DMS114 treated with DMSO at 0.1 percent for 48 hours (cell line): ENCODE results near the gene ABCA7.

ENCODE experiments used
- DNase-seq: peaks from one replicate; lab custom pipeline; 2025; ENCODE audit not compliant: unreplicated experiment; lab: John Stamatoyannopoulos, UW

The ABCA7 gene

GRCh38 chr19:1086613-1087012 lies 46.7 kb downstream of the ABCA7 start:
- no peak for DNase-seq

GRCh38 chr19:1087813-1088415 lies 48.0 kb downstream of the ABCA7 start:
- DNase-seq = no peak

- no peak for DNase-seq
Measured at GRCh38 chr19:1088416-1089010, 48.6 kb downstream of the ABCA7 start.

- DNase-seq = no peak
Measured at GRCh38 chr19:1089126-1089771, 49.3 kb downstream of the ABCA7 start.

GRCh38 chr19:1089891-1090290 lies 50.0 kb downstream of the ABCA7 start:
- DNase-seq = no peak

GRCh38 chr19:1090731-1091543 lies 51.0 kb downstream of the ABCA7 start:
- no peak for DNase-seq

- no peak for DNase-seq
Measured at GRCh38 chr19:1091544-1092175, 51.8 kb downstream of the ABCA7 start.

- no peak for DNase-seq
Measured at GRCh38 chr19:1093330-1093729, 53.4 kb downstream of the ABCA7 start.

GRCh38 chr19:1093811-1094553 lies 54.1 kb downstream of the ABCA7 start:
- DNase-seq = no peak

GRCh38 chr19:1094655-1094977 lies 54.7 kb downstream of the ABCA7 start:
- no peak for DNase-seq

- DNase-seq = peak; percentile 88
Measured at GRCh38 chr19:1094978-1095701, 55.2 kb downstream of the ABCA7 start, which contains the start of gene POLR2E. TSS of gene POLR2E (minus strand) at chr19:1095375. CDS start at chr19:1095315, 60 bp downstream.

GRCh38 chr19:1097810-1098176 lies 57.9 kb downstream of the ABCA7 start:
- DNase-seq = no peak

- DNase-seq = no peak
Measured at GRCh38 chr19:1098177-1099051, 58.5 kb downstream of the ABCA7 start.

GRCh38 chr19:1101337-1101698 lies 61.4 kb downstream of the ABCA7 start:
- no peak for DNase-seq

GRCh38 chr19:1102407-1103131 lies 62.7 kb downstream of the ABCA7 start:
- no peak for DNase-seq

GRCh38 chr19:1103132-1103707 lies 63.3 kb downstream of the ABCA7 start:
- DNase-seq = no peak

- DNase-seq = peak; percentile 84
Measured at GRCh38 chr19:1103708-1104310, 63.9 kb downstream of the ABCA7 start, which contains the start of gene GPX4. TSS of gene GPX4 (plus strand) at chr19:1103994. CDS start at chr19:1104044, 50 bp downstream.
